Neuronal stem cell (in vitro differentiated cells): ENCODE results near the gene UBTFL1.

Experiments
- DNase-seq: peaks from one replicate; pipeline ENCODE4 v3.0.0-alpha.2; 2013; ENCODE audit warnings: low spot score
- H2AFZ ChIP-seq: one replicate; pipeline ENCODE4 v1.6.1; 2013; ENCODE audit warnings: mild to moderate bottlenecking, low read length, inconsistent platforms
- H2AK5ac ChIP-seq: 2 replicates; pipeline ENCODE4 v1.6.1; 2013; ENCODE audit warnings: low read depth, mild to moderate bottlenecking, inconsistent platforms, low read length, moderate library complexity, mixed read lengths
- H2BK120ac ChIP-seq: 2 replicates; pipeline ENCODE4 v1.6.1; 2013; ENCODE audit warnings: low read depth, mild to moderate bottlenecking, inconsistent platforms, low read length, moderate library complexity, mixed read lengths
- H2BK12ac ChIP-seq: one replicate; pipeline ENCODE4 v1.6.1; 2013; ENCODE audit warnings: low read length, inconsistent platforms
- H2BK15ac ChIP-seq: 2 replicates; pipeline ENCODE4 v1.6.1; 2013; ENCODE audit warnings: mild to moderate bottlenecking, low read length, inconsistent platforms, mixed read lengths
- H2BK5ac ChIP-seq: one replicate; pipeline ENCODE4 v1.6.1; 2013; ENCODE audit warnings: inconsistent platforms, mild to moderate bottlenecking, low read length, moderate library complexity
- H3K14ac ChIP-seq: one replicate; pipeline ENCODE4 v1.6.1; 2013; ENCODE audit warnings: low read length, inconsistent platforms
- H3K18ac ChIP-seq: 2 replicates; pipeline ENCODE4 v1.6.1; 2013; ENCODE audit warnings: low read length, inconsistent platforms
- H3K23ac ChIP-seq: 2 replicates; pipeline ENCODE4 v1.6.1; 2013; ENCODE audit warnings: low read depth, mild to moderate bottlenecking, mixed read lengths, low read length, inconsistent platforms; ENCODE audit not compliant: poor library complexity
- H3K27ac ChIP-seq: replicated peaks from 3 replicates; pipeline ENCODE4 v1.5.1; 2013; ENCODE audit warnings: low read length, inconsistent platforms
- H3K27me3 ChIP-seq, 3 experiments: 2 replicates each; pipeline ENCODE4 v1.6.1; 2013; ENCODE audit warnings: low read length in 3 of 3, mild to moderate bottlenecking in 2 of 3, inconsistent platforms in 1 of 3, low read depth in 1 of 3, mixed read lengths in 1 of 3, moderate library complexity in 1 of 3; ENCODE audit not compliant: control insufficient read depth in 3 of 3, insufficient read depth in 3 of 3
- H3K36me3 ChIP-seq, 2 donors: replicated peaks in 1 of 2; 2 replicates each; pipeline ENCODE4 v1.6.1; 2013; ENCODE audit warnings: low read length in 2 of 2; ENCODE audit not compliant: control insufficient read depth in 2 of 2, insufficient read depth in 2 of 2
- H3K4ac ChIP-seq: 2 replicates; pipeline ENCODE4 v1.6.1; 2013; ENCODE audit warnings: inconsistent platforms, mild to moderate bottlenecking, low read length, moderate library complexity
- H3K4me1 ChIP-seq, 2 donors: 1 replicate in 1 of 2; 2 replicates in 1 of 2; pipeline ENCODE4 v1.6.1; 2013; ENCODE audit warnings: low read length in 2 of 2, low read depth in 1 of 2; ENCODE audit not compliant: control insufficient read depth in 2 of 2, insufficient read depth in 1 of 2
- H3K4me2 ChIP-seq: one replicate; pipeline ENCODE4 v1.6.1; 2013; ENCODE audit warnings: mild to moderate bottlenecking, low read length, inconsistent platforms; ENCODE audit not compliant: insufficient read depth, poor library complexity, severe bottlenecking
- H3K4me3 ChIP-seq, 2 donors: 2 replicates each; pipeline ENCODE4 v1.5.1; 2013; ENCODE audit warnings: low read length in 2 of 2, mild to moderate bottlenecking in 2 of 2, inconsistent platforms in 1 of 2, moderate library complexity in 1 of 2
- H3K79me1 ChIP-seq: one replicate; pipeline ENCODE4 v1.6.1; 2013; ENCODE audit warnings: low read depth, mild to moderate bottlenecking, inconsistent platforms, low read length, moderate library complexity
- H3K9ac ChIP-seq: one replicate; pipeline ENCODE4 v1.6.1; 2013; ENCODE audit warnings: mild to moderate bottlenecking, low read depth, low read length, inconsistent platforms; ENCODE audit not compliant: poor library complexity
- H3K9me3 ChIP-seq, 2 donors: replicated peaks in 1 of 2; 2 replicates each; pipeline versions ENCODE3 to v1.6.1; 2013; ENCODE audit warnings: low read length in 2 of 2, mild to moderate bottlenecking in 2 of 2, inconsistent platforms in 1 of 2, low read depth in 1 of 2, mixed read lengths in 1 of 2, moderate library complexity in 1 of 2; ENCODE audit not compliant: control insufficient read depth in 2 of 2, insufficient read depth in 1 of 2
- H4K8ac ChIP-seq: one replicate; pipeline ENCODE4 v1.6.1; 2013; ENCODE audit warnings: low read depth, mild to moderate bottlenecking, inconsistent platforms, low read length, moderate library complexity
- H4K91ac ChIP-seq: one replicate; pipeline ENCODE4 v1.6.1; 2013; ENCODE audit warnings: low read length, low read depth, mild to moderate bottlenecking, inconsistent platforms; ENCODE audit not compliant: poor library complexity
- WGBS, 2 donors: extraction: QIAGEN DNeasy Blood & Tissue Kit; methylation state at CpG; one replicate each; pipeline ENCODE4 v1.1.7; 2013; ENCODE audit warnings: missing lambda C conversion rate in 2 of 2, mixed read lengths in 1 of 2; ENCODE audit not compliant: insufficient read length in 2 of 2, insufficient replicate concordance in 1 of 2; ENCODE audit errors: extremely low coverage in 2 of 2; 5-methylcytosine and 5-hydroxymethylcytosine counted together

The UBTFL1 gene

GRCh38 chr11:90113541-90113940, 27.8 kb downstream of the UBTFL1 start:
- Histone ChIP-seq H4K8ac (no peak overlapping the region), H2AFZ (no peak overlapping the region), H2AK5ac (no peak overlapping the region), H3K36me3 (no peaks in the 10 kb centered on the region), H3K9ac (no peak overlapping the region), H2BK15ac (no peak overlapping the region), H3K27ac (no peak overlapping the region), H3K79me1 (no peaks in the 10 kb centered on the region), H3K4me3 (no peak overlapping the region), H2BK120ac (no peak overlapping the region), H3K4me2 (no peak overlapping the region), H4K91ac (no peak overlapping the region), H3K18ac (no peak overlapping the region), H3K23ac (no peak overlapping the region), H3K4me1 (no peaks in the 10 kb centered on the region), H2BK12ac (no peak overlapping the region), H3K9me3 (no peaks in the 10 kb centered on the region), H3K14ac (no peak overlapping the region), H3K4ac (no peak overlapping the region), H3K27me3 (peaks cover 0 to 5% (median 0%) of the 10 kb centered on the region in 3 experiments), H2BK5ac (no peak overlapping the region)
- no peak for DNase-seq
- WGBS, 2 donors = no CpG with 5 or more reads among the region's 2 CpGs

- no peak overlapping the region for H4K8ac ChIP-seq
- H3K9ac ChIP-seq = no peak overlapping the region
- no peaks in the 10 kb centered on the region for H3K4me1 ChIP-seq
- WGBS, 2 donors = no CpG with 5 or more reads among the region's 4 CpGs
- no peaks in the 10 kb centered on the region for H3K79me1 ChIP-seq
- no peak overlapping the region for H3K23ac ChIP-seq
- no peaks in the 10 kb centered on the region for H3K36me3 ChIP-seq
- H2AK5ac ChIP-seq = no peak overlapping the region
- H2BK120ac ChIP-seq = no peak overlapping the region
- no peak overlapping the region for H2AFZ ChIP-seq
- no peak for DNase-seq
- no peak overlapping the region for H3K4me2 ChIP-seq
- no peak overlapping the region for H3K18ac ChIP-seq
- H2BK12ac ChIP-seq = no peak overlapping the region
- H3K27ac ChIP-seq = no peak overlapping the region
- no peak overlapping the region for H3K4ac ChIP-seq
- no peak overlapping the region for H2BK15ac ChIP-seq
- no peaks in the 10 kb centered on the region for H3K9me3 ChIP-seq
- H3K4me3 ChIP-seq = no peak overlapping the region
- H3K14ac ChIP-seq = no peak overlapping the region
- no peak overlapping the region for H4K91ac ChIP-seq
- H2BK5ac ChIP-seq = no peak overlapping the region
- no peaks in the 10 kb centered on the region for H3K27me3 ChIP-seq
Measured at GRCh38 chr11:90120191-90120590, 34.4 kb downstream of the UBTFL1 start.

- no CpG with 5 or more reads among the region's 1 CpG for WGBS, 2 donors
- H3K18ac ChIP-seq = no peak overlapping the region
- H2BK12ac ChIP-seq = no peak overlapping the region
- H3K14ac ChIP-seq = no peak overlapping the region
- no peak overlapping the region for H3K23ac ChIP-seq
- no peak overlapping the region for H3K27ac ChIP-seq
- no peak overlapping the region for H2AFZ ChIP-seq
- H3K9ac ChIP-seq = no peak overlapping the region
- no peaks in the 10 kb centered on the region for H3K9me3 ChIP-seq
- no peak overlapping the region for H2BK120ac ChIP-seq
- no peak overlapping the region for H3K4me3 ChIP-seq
- no peak overlapping the region for H2AK5ac ChIP-seq
- no peak overlapping the region for H2BK15ac ChIP-seq
- H4K8ac ChIP-seq = no peak overlapping the region
- H3K79me1 ChIP-seq = no peaks in the 10 kb centered on the region
- H3K36me3 ChIP-seq = no peaks in the 10 kb centered on the region
- no peak overlapping the region for H3K4me2 ChIP-seq
- H4K91ac ChIP-seq = no peak overlapping the region
- no peak for DNase-seq
- H3K4me1 ChIP-seq = no peaks in the 10 kb centered on the region
- no peak overlapping the region for H2BK5ac ChIP-seq
- no peaks in the 10 kb centered on the region for H3K27me3 ChIP-seq
- no peak overlapping the region for H3K4ac ChIP-seq
Measured at GRCh38 chr11:90124371-90124770, 38.6 kb downstream of the UBTFL1 start.

- H2BK12ac ChIP-seq = no peak overlapping the region
- H2BK15ac ChIP-seq = no peak overlapping the region
- H3K23ac ChIP-seq = no peak overlapping the region
- no peak overlapping the region for H2AFZ ChIP-seq
- no peak overlapping the region for H3K27ac ChIP-seq
- no peaks in the 10 kb centered on the region for H3K9me3 ChIP-seq
- no peaks in the 10 kb centered on the region for H3K27me3 ChIP-seq
- no peak overlapping the region for H2BK120ac ChIP-seq
- no peak overlapping the region for H3K14ac ChIP-seq
- no peak overlapping the region for H2BK5ac ChIP-seq
- no peak overlapping the region for H4K91ac ChIP-seq
- no peak overlapping the region for H3K9ac ChIP-seq
- H2AK5ac ChIP-seq = no peak overlapping the region
- no CpG with 5 or more reads among the region's 3 CpGs for WGBS, 2 donors
- no peaks in the 10 kb centered on the region for H3K79me1 ChIP-seq
- no peaks in the 10 kb centered on the region for H3K4me1 ChIP-seq
- H3K36me3 ChIP-seq = no peaks in the 10 kb centered on the region
- no peak overlapping the region for H3K4me3 ChIP-seq
- no peak overlapping the region for H3K4me2 ChIP-seq
- DNase-seq = no peak
- no peak overlapping the region for H3K18ac ChIP-seq
- H3K4ac ChIP-seq = no peak overlapping the region
- no peak overlapping the region for H4K8ac ChIP-seq
Measured at GRCh38 chr11:90124946-90125345, 39.2 kb downstream of the UBTFL1 start.
